ENCODE data around the gene AP1AR. TPM values are rescaled to one million over a fixed set of nuclear protein-coding genes. Genes with fewer than 3 reads are reported as not detected.

AP1AR gene
- total RNA-seq, 1 donor from 2014 or later: 20.0 TPM

DNA sequence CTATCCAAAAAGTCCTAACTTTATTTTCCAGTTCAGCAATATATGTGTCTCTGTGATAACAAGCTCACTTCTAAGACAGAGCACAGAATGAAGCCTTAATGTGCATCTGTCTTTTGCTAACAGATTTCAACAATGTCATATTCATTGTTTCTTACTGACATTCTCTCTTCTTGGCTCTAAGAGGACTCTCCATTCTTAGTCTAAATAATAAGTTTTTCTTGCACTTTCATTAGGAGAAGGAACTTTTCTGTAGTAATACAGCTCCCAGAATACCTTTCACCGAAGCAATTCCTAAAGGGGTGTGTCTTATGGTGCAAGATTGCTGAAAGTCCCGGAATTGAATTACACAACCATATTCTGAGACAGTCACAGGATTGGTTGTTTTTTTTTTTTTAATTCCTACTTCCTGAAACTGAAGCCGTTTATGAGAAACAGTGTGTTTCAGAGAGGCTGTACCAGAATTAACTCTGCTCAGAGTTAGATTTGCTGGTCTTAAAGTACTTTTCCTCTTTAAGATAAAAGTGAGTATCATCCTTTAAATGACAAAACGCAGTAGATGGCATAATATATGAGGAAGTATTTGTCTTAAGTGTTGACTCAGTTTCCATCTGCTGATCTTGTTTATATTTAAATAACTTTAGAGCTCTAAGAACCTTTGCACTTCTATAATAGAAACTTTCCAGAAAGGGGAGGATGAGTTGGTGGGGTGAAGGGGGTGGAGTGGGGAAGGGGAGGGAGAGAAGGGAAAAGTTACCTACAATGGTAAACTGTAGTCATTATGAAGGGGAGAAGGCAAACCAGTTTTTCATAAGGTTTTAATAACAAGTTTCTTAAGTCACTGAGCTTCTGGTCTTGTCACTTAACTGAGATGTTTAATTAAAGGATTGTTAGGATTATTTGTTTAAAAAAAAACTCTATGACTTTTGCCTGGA lies 65.6 kb downstream of the AP1AR start, which contains the start of gene ALPK1:
TSS of gene ALPK1 (plus strand) at position 421 of the 932 bp plus-strand sequence.
- Histone ChIP-seq H3K4me1 (ENCODE audit: insufficient read depth, low read length) (no peaks in the 10 kb centered on the region), H3K4me2 (ENCODE audit: low read length) (peak within 1 kb of the TSS; percentile 75), H3K9me3 (ENCODE audit: insufficient read depth, low read depth, low read length) (no peaks in the 10 kb centered on the region), H3K4me3 (ENCODE audit: insufficient read depth, low read depth, low read length) (peak within 1 kb of the TSS; percentile 41), H3K79me2 (ENCODE audit: insufficient read depth, low read length) (no peaks in the 10 kb centered on the region), H3K9ac (ENCODE audit: low read length) (peak within 1 kb of the TSS; percentile 48), H4K20me1 (ENCODE audit: insufficient read depth, low read length) (no peaks in the 10 kb centered on the region), H2AFZ (ENCODE audit: low read depth, low read length) (peak within 1 kb of the TSS; percentile 70), H3K27me3 (ENCODE audit: insufficient read depth, low read length) (no peaks in the 10 kb centered on the region), H3K36me3 (ENCODE audit: insufficient read depth, low read length) (no peaks in the 10 kb centered on the region), H3K27ac (ENCODE audit: low read depth, low read length) (no peak within 1 kb of the TSS)
- Mint-ChIP-seq H3K27me3 (ENCODE audit: low read depth, unreplicated experiment) (no peaks in the 10 kb centered on the region), H3K9me3 (ENCODE audit: unreplicated experiment) (peaks cover 3% of the 10 kb centered on the region), H3K27ac (ENCODE audit: unreplicated experiment) (no peak within 1 kb of the TSS), H3K36me3 (ENCODE audit: low read depth, unreplicated experiment) (no peaks in the 10 kb centered on the region), H3K4me3 (ENCODE audit: unreplicated experiment) (peak within 1 kb of the TSS; percentile 61), H3K4me1 (ENCODE audit: low read depth, unreplicated experiment) (peaks cover 2% of the 10 kb centered on the region)
- FAIRE-seq (peak; percentile 96), DNase-seq (ENCODE audit: low read depth) (peak; percentile 79)
- no peak for TF ChIP-seq EZH2 (IDR thresholded peaks at IDR 0.05; ENCODE audit: insufficient read depth, low read length)
- TF ChIP-seq, protein P1, sequence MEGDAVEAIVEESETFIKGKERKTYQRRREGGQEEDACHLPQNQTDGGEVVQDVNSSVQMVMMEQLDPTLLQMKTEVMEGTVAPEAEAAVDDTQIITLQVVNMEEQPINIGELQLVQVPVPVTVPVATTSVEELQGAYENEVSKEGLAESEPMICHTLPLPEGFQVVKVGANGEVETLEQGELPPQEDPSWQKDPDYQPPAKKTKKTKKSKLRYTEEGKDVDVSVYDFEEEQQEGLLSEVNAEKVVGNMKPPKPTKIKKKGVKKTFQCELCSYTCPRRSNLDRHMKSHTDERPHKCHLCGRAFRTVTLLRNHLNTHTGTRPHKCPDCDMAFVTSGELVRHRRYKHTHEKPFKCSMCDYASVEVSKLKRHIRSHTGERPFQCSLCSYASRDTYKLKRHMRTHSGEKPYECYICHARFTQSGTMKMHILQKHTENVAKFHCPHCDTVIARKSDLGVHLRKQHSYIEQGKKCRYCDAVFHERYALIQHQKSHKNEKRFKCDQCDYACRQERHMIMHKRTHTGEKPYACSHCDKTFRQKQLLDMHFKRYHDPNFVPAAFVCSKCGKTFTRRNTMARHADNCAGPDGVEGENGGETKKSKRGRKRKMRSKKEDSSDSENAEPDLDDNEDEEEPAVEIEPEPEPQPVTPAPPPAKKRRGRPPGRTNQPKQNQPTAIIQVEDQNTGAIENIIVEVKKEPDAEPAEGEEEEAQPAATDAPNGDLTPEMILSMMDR (IDR thresholded peaks at IDR 0.05; ENCODE audit: insufficient read depth, low read depth, low read length): no peak

DNA sequence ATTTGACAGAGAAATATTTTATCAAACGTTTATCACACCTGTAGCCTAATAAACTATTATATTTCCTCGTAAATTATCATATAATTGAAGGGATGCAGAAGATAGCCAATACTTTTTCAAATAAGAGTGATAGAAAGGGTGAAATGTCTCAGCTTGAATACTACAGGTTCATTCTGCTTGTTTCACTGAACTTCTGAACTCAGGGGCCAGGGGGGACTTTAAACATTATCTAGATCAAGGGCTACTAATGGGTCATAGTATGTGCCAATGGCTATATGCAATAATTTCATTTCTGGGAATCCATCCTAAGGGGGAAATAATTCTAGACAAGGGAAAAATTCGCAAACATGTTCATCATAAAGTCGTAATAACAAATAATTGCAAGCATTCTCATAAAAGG lies 68.1 kb downstream of the AP1AR start:
- Histone ChIP-seq H3K27ac (ENCODE audit: low read depth, low read length) (no peak overlapping the region), H3K4me1 (ENCODE audit: insufficient read depth, low read length) (no peaks in the 10 kb centered on the region), H4K20me1 (ENCODE audit: insufficient read depth, low read length) (no peaks in the 10 kb centered on the region), H3K79me2 (ENCODE audit: insufficient read depth, low read length) (no peaks in the 10 kb centered on the region), H3K9me3 (ENCODE audit: insufficient read depth, low read depth, low read length) (no peaks in the 10 kb centered on the region), H3K27me3 (ENCODE audit: insufficient read depth, low read length) (no peaks in the 10 kb centered on the region), H2AFZ (ENCODE audit: low read depth, low read length) (no peak overlapping the region), H3K36me3 (ENCODE audit: insufficient read depth, low read length) (no peaks in the 10 kb centered on the region), H3K4me3 (ENCODE audit: insufficient read depth, low read depth, low read length) (no peak overlapping the region), H3K9ac (ENCODE audit: low read length) (no peak overlapping the region), H3K4me2 (ENCODE audit: low read length) (no peak overlapping the region)
- no peaks in the 10 kb centered on the region for H3K36me3 Mint-ChIP-seq (ENCODE audit: low read depth, unreplicated experiment)
- DNase-seq (ENCODE audit: low read depth): no peak
- H3K27ac Mint-ChIP-seq (ENCODE audit: unreplicated experiment): no peak overlapping the region
- no peak for TF ChIP-seq EZH2 (IDR thresholded peaks at IDR 0.05; ENCODE audit: insufficient read depth, low read length)
- TF ChIP-seq, protein P1 (IDR thresholded peaks at IDR 0.05; ENCODE audit: insufficient read depth, low read depth, low read length): no peak
- peaks cover 2% of the 10 kb centered on the region for H3K4me1 Mint-ChIP-seq (ENCODE audit: low read depth, unreplicated experiment)
- no peaks in the 10 kb centered on the region for H3K27me3 Mint-ChIP-seq (ENCODE audit: low read depth, unreplicated experiment)
- H3K9me3 Mint-ChIP-seq (ENCODE audit: unreplicated experiment): no peaks in the 10 kb centered on the region
- H3K4me3 Mint-ChIP-seq (ENCODE audit: unreplicated experiment): no peak overlapping the region
- FAIRE-seq: no peak
